HG02840 (cell line): ENCODE measurements around the gene UCKL1.
A peak's percentile ranks its signal among the peaks of the same experiment; 100 is the strongest.
"Not testable (repeated sequence)": the region's sequence is repeated elsewhere in the genome, so short reads cannot be mapped to it uniquely, and the experiment has no call there.

Experiments used
- ATAC-seq: cut with Tn5 transposase; IDR thresholded peaks from one replicate; pipeline ENCODE4 v1.9.1; 2021; ENCODE audit warnings: mild to moderate bottlenecking, moderate library complexity, moderate number of reproducible peaks; ENCODE audit not compliant: unreplicated experiment, low FRiP score

The UCKL1 gene

DNA sequence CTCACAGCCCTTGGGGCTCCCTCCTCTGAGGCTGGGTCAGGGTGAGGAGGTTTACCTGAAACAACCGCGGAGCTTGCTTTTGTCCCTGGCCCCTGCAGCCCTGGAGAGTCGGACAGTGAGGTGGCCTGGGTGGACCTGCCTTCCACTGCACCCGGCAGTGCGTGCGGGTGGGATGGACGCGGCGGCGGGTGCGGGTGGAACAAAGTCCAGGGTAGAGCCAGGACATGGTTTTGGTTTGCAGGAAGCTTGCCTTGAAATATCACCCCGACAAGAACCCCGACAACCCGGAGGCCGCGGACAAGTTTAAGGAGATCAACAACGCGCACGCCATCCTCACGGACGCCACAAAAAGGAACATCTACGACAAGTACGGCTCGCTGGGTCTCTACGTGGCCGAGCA, 27.1 kb downstream of the UCKL1 start:
- ATAC-seq = no peak

DNA sequence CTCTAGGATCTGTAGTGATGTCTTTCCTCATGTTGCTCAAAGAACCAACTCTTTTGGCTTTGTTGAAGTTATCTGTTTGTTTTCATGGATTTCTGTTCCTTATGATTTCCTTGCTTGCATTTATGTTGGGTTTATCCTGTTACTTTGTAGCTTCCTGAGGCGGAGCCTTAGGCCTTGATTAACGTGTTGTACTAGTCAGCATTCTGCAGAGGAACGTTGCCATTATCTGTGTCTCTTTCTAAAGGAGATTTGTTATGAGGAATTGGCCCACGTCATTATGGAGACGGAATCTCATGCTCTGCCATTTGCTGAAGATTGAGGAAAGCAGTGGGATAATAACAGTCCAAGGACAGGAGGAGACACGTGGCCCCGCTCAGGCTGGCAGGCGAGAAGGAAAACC, 29.9 kb downstream of the UCKL1 start:
- no peak for ATAC-seq

DNA sequence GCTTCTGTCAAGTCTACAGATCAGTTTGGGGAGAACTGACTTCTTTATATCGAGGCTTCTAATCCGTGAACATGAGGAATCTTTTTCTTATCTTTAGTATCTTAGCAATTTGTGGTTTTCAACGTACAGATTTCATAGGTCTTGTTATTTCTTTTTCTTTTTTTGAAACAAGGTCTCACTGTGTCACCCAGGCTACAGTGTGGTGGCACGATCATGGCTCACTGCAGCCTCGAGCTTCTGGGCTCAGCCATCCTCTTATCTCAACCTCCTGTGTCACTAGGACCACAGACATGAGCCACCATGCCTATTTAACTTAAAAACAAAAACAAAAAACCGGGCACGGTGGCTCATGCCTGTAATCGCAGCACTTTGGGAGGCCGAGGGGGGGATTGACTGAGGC, 32.0 kb downstream of the UCKL1 start:
- no peak for ATAC-seq

DNA sequence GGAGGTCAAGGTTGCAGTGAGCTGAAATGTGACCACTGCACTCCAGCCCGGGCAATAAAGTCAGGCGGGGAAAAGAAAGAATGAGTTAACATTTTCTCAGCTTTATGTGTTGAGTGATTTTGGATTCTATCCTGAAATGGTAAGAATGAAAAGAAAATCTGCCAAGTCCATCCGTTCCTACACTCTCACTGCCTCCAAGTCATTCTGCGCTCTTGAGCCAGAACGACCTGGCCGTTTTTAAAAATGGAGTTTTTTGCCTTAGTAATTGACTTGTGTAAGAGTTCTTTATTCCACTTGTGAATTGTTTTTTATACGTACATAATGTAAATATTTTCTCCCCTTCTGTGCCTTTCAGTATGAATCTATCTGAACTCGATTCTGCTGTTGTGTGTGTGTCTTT, 32.6 kb downstream of the UCKL1 start:
- no peak for ATAC-seq

DNA sequence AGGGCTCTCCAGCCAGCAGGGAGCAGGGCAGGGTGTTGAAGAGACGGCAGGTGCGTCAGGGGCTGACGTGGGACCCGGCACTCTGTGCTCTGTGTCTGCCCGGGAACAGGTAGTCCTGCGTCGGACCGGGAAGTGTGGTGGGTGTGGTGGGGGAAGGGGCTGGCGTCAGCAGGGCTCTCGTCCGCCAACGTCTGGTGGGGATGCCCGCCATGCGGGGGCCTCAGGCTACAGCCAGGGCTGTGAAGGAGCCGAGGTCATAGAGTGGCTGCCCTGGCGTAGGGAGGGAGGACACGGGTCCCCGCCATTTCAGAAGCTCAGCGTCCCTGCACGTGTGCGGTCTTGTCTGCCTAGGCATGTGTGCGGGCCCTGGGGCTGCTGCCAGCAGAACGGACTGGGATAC, 36.0 kb downstream of the UCKL1 start:
- no peak for ATAC-seq

DNA sequence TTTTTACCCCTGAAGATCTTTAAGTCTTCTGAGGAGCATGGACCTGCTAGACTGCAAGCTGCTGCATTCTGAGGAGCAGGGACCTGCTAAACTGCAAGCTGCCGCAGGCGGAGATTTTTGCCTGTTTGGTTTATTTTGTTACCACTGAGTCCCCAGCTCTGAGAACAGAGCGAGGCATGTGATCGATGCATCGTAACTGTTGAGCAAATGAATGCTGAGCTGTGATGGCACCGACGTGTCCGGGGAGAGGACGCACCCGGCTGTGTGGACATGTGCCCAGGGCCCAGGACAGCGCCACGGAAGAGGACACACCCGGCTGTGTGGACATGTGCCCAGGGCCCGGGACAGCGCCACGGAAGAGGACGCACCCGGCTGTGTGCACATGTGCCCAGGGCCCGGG, 37.1 kb downstream of the UCKL1 start:
- ATAC-seq = no peak

DNA sequence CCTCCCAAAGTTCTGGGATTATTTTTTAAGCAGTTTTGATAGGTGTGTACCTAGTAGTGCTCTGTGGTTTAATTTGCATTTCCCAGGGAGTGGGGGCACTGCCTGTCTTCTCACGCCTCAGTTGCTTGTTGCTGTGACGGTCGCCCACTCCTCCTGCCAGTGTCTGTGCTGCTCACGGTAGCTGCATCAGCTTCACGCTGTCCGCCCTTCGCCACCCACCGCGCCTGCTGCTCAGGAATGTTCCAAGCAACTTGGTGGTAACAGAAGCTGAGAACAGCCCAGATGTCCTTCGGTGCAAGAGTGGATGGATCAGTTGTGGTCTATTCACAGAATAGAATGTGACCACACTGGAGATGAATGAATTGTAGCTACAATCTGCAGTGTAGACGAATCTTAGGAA, 38.4 kb downstream of the UCKL1 start:
- no peak for ATAC-seq

DNA sequence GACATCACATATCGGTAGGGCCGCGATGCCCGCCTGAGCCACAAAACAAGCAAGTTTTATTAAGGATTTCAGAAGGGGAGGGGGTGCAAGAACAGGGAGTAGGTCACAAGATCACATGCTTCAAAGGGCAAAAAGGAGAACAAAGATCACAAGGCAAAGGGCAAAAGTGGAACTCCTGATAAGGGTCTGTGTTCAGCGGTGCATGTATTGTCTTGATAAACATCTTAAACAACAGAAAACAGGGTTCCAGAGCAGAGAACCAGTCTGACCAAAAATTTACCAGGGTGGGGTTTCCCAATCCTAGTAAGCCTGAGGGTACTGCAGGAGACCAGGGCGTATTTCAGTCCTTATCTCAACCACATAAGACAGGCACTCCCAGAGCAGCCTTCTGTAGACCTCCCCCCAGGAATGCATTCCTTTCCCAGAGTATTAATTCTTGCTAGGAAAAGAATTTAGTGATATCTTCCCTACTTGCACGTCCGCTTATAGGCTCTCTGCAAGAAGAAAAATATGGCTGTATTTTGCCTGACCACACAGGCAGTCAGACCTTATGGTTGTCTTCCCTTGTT, 39.8 kb downstream of the UCKL1 start:
- ATAC-seq = not testable (repeated sequence)

DNA sequence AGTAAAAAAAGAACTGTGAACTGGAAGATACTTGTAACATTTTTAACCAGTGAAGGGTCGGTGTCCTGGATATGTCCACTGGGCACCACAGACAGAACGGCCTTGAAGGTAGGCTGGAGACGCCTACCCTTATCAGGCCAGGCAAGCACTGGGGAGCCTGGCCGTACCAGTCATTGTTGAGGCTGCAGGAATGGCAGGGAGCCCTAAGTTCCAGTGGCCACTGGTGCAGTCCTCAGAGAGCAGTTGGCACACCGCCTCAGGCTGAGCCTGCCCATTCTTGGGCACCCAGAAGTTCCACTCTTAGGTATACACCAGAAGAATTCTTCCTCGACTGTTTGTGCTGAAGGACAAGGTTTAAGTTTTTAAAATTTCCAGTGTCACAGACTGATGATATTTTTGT, 40.7 kb downstream of the UCKL1 start:
- no peak for ATAC-seq

DNA sequence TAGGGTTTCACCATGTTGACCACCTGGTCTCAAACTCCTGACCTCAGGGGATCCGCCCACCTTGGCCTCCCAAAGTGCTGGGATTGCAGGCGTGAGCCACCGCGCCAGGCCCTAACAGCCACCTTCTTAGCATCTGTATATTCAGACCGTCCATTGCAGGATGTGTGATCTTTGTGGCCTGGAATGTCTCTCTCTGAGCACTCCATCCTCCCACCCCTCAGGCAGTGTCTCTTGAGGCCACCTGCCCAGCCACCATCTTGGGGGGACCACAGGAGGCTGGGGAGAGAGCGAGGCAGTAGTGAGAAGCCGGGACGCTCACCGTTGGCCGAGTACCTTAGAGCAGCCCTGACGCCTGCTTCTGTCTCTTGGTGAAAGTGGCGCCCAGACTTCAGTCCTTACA, 42.4 kb downstream of the UCKL1 start:
- no peak for ATAC-seq

DNA sequence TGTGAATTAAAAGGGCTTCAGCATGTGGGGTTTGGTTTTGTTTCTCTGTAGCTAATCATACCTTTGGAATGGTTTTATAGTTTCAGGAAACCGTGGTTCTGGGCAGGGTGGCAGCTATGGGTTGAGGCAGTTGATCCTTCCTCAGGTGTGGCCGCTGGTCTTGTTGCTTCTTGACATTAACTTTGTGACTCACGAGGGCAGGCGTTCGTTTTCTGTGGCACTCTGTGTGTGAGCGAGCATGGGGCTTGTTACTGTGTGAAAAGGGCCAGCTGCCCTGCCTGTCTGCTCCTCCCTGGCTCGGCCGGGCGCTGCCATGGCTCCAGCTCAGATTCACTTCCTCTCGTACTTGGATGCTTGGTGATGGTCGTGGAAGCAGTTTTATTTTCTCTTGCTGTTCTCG, 45.0 kb downstream of the UCKL1 start:
- ATAC-seq = no peak

DNA sequence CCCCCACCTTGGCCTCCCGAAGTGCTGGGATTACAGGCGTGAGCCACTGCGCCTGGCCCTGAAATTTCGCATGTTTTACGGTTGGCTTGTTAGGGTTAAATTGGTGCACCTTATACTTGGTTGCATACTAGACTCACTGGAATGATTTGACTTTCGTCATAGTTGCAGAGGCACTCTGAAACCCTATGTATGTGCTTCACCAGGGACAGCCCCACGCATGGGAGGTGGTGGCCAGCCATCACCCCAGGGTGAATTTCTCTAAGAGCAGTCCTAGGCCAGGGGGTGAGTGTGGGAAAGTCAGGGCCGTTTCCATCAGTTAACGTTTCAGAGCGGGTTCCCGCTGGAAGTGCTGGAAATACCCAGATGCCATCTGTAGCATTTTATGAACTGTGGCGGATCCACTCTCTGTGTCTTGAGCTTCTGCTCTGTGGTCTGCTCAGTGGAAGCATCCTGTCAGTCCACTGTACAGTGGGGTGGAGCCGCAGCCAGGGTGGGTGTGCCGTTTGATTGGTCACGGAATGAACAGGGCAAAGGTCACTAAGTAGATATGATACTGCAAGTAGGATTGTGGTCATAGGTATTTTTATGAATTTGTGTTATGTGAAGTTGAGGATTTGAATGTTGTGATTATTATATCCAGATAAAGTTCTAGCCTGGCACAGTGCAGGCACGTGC, 48.1 kb downstream of the UCKL1 start:
- no peak for ATAC-seq

DNA sequence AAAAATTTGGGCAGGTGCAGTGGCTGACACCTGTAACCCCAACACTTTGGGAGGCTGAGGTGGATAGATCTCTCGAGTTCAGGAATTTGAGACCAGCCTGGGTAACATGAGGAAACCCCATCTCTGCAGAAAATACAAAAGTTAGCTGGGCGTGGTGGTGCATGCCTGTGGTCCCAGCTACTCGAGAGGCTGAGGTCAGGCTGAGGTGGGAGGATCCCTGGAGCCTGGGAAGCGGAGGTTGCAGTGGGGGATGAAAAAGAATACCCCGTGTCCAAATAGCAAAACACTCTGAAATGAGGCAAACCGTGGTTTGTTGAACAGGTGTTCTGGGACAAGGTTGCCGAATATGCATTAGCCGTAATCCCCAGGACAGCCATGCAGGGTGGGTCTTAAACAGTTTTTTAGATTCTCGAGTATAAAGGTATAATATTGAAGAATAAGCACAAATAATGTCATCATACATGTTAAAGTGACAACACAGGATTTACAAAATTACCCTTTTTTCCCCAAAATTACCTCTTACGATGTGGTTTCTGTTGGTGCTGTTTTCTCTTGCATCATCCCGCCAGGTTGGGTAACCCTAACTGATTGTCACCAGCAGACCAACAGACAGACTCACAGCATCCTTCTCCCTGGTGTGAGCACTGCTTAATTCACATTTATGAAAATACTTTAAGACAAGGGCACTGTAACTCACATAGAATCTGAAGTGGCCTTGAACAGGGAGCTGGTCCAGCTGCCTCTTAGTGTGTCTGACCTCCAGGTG, 52.2 kb downstream of the UCKL1 start:
- ATAC-seq = no peak

DNA sequence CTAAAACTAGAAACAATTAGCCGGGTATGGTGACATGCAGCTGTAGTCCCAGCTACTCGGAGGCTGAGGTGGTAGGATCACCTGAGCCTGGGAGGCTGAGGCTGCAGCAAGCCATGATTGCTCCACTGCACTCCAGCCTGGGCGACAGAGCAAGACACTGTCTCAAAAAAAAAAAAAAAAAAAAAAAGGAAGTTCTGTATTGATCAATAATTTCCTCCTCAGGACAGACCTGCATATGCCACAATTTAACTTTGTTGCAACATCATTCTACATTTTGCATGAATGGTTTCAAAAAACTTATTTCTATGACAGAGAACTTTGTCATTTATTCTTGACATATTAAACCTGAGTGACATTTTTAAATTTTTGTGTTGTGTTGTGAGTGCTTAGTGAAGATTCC, 55.8 kb downstream of the UCKL1 start:
- no peak for ATAC-seq

DNA sequence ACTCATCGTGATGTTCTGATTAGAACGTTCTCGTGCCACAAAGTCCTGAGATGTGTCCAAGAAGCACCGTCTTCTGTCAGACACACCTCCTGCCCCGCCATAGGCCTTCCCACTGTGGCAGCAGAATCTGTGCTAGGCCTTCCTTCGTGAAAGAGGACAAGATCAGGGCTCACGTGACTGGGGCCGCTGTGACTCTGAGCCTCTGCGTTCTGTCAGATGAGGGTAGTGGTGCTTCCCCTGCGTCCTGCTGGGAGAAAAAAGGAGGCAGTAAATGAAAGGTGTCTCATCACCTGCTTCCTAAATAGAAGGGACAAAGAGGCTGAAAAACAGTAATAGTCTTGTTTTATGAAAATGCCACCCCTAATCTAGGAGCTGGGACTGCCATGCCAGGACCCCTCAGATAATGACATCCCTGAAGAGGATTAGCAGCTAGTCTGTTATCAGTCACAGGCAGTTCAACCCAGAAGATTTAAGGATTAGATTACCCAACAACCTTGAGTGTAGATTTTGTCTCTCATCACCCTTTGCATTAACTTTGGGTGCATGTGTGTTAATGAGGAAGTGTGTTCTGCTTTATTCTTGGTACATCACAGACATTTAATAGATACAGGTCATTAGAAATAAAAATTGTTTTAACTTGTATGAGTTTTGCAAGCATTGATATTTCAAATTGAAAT, 57.2 kb downstream of the UCKL1 start:
- no peak for ATAC-seq

DNA sequence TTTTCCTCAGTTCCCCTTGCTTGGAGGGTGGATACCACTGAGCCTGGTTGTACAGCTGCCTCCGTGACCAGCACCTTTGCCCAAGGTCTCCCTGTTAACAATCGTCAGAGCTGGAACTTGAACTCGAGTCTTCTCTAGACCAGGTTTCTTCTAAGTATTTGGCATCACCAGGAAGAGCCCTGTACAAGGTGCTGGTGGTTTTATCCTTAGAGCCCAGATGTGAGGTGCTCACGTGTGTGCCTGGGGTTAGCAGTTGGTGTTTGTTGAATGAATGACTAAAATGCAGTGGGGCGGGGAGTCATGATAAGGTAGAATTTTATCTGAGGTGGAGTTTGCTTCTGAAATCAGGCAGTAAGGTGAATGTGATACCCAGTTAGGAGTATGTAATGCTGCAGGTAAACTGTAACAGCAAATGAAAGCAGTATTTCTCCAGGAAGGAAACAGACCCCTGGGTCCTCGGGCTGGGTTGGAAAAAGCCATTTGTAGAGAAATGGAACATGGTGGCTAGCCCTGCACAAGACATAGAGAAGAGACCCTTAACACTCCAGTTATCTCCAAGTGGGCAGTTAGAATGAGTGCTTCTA, 58.1 kb downstream of the UCKL1 start:
- no peak for ATAC-seq

DNA sequence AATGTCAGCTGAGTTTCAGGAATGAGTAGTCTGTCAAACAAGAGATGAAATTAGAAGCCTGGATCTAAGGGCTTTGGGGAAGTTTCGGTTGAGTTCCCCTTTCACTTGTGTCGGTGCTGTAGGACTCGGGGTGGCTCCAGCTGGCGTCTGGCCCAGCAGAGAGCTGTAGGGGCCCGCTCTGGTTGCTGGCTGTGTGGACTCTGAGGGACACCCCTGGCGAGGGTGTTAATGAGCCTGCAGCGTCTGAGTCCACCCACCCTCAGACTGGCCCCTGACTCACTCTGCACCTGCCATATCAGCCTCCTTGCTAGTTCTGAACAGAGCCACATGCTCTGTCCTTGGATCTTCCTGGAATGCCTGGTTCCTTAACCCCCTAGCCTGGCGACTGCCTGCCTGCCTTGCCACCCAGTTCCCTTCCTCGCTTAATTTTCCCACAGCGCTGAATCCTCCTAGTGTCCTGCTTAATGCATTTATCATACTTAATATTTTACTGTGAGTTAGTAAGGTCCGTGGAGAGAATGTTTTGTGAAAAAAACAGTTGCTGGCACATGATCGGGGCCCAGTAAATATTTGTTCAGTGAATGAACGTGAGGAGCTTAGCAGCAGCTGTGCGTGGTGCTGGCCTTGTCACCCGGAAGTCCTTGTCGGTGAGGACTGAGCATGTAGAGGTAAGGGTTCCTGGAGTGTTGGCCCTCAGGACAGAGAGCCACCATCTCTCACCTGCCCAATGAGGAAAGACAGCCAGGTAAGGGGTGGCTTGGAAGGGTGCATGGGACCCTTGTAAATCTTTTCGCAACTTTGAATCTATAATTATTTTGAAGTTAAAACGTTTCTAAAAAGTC, 59.7 kb downstream of the UCKL1 start:
- peak; percentile 37 for ATAC-seq

DNA sequence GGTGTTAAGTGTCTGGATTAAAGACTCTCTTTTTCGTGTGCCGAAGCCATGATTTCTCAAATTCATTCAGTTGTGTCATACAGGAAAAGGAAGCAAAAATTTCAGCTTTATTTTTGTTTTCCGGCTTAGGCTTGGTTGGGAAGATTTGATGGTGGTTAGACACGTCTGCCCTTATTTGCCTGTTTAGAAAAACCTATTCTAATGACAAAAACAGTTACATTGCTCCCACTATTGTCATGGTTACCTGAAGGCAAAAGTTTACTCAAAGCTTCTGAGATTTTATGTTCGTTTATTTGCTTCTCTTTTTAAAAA, 60.3 kb downstream of the UCKL1 start:
- peak; percentile 9 for ATAC-seq

DNA sequence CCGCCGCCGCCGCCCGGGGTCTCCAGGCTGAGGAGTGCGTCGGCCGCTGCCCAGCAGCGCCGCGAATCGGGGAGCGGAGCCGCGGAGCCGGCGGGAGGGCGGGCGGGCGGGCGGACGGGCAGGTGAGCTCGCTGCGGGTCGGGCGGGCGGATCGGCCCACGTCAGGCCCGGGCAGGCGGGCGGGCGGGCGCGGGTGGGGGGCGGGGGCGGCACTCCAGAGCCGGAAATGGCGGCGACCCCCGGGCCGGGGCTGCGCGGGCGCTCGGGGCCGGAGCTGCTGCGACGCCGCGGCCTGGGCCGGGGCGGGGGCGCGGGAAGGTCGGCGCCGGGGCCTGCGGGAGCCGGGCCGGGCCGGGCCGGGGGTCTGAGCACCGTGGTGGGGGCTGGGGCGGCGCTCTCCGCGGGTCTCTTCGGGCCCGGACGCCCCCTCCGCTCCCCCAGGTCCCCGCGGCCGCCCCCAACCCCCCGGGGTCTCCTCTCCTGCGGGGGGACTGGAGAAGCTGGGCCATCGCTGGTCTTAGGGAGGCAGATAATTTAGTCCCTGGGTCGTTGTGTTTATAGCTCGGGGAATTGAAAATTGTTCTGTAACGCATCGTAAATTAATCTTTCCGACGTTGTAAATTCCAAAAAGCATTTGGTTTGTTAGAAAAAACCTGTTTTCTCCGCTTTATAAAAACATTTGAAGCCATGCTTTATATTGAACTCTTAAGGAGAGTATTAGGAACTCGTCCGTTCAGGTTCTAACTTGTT, 60.8 kb downstream of the UCKL1 start:
- ATAC-seq = peak; percentile 17
